DND-41 (cell line): Measurements from ENCODE around the gene SCAMP3.

ENCODE experiments used
- ATAC-seq: fragments of 200-7000 bp; cut with Tn5 transposase; 3 replicates; pipeline ENCODE4 v1.9.1; 2021; ENCODE audit warnings: low read depth; ENCODE audit not compliant: insufficient read depth
- DNase-seq: peaks from one replicate; pipeline ENCODE4 v3.0.0-alpha.2; 2020
- H2AFZ ChIP-seq: 2 replicates; pipeline ENCODE4 v1.6.0; 2012; ENCODE audit warnings: low read depth, low read length
- H3K27ac ChIP-seq: 2 replicates; pipeline ENCODE4 v1.5.1; 2012; ENCODE audit warnings: low read length, inconsistent platforms
- H3K27me3 ChIP-seq: fragments of 200-600 bp; sonication (generic); 2 replicates; pipeline ENCODE4 v1.6.0; 2012; ENCODE audit warnings: low read length, mild to moderate bottlenecking, inconsistent platforms; ENCODE audit not compliant: insufficient read depth, poor library complexity
- H3K36me3 ChIP-seq: 2 replicates; pipeline ENCODE4 v1.5.1; 2012; ENCODE audit warnings: low read length, inconsistent platforms; ENCODE audit not compliant: insufficient read depth
- H3K4me1 ChIP-seq: 2 replicates; pipeline ENCODE4 v1.5.1; 2012; ENCODE audit warnings: mild to moderate bottlenecking, low read length; ENCODE audit not compliant: insufficient read depth
- H3K4me2 ChIP-seq: 2 replicates; pipeline ENCODE4 v1.6.0; 2012; ENCODE audit warnings: mild to moderate bottlenecking, moderate library complexity, low read length, inconsistent platforms; ENCODE audit not compliant: insufficient read depth
- H3K4me3 ChIP-seq, 2 experiments: fragments of 200-600 bp in 1 of 2; shearing (Covaris generic) in 1 of 2; 2 replicates each; pipeline ENCODE4 v1.5.1; 2012 to 2016; ENCODE audit warnings: inconsistent platforms in 2 of 2, low read length in 2 of 2, mild to moderate bottlenecking in 2 of 2, low read depth in 1 of 2, moderate library complexity in 1 of 2
- H3K79me2 ChIP-seq: 2 replicates; pipeline ENCODE4 v1.6.0; 2012; ENCODE audit warnings: low read length, inconsistent platforms; ENCODE audit not compliant: insufficient read depth
- H3K9ac ChIP-seq: 2 replicates; pipeline ENCODE4 v1.6.0; 2012; ENCODE audit warnings: low read depth, mild to moderate bottlenecking, inconsistent platforms, low read length, moderate library complexity
- H3K9me3 ChIP-seq: 2 replicates; pipeline ENCODE4 v1.5.1; 2012; ENCODE audit warnings: low read length, moderate library complexity, mild to moderate bottlenecking, inconsistent platforms; ENCODE audit not compliant: insufficient read depth, severe bottlenecking
- H4K20me1 ChIP-seq: 2 replicates; pipeline ENCODE4 v1.6.0; 2012; ENCODE audit warnings: low read length; ENCODE audit not compliant: insufficient read depth
- EZH2 ChIP-seq: IDR thresholded peaks from 3 replicates; pipeline ENCODE4 v1.6.1; 2012; ENCODE audit warnings: borderline replicate concordance, low read depth, mild to moderate bottlenecking, moderate library complexity, low read length, inconsistent platforms; ENCODE audit not compliant: severe bottlenecking
- TF ChIP-seq, protein P1 (sequence below): IDR thresholded peaks from 2 replicates; pipeline ENCODE4 v1.5.1; 2012; ENCODE audit warnings: borderline replicate concordance, low read length, moderate library complexity, mild to moderate bottlenecking; ENCODE audit not compliant: poor library complexity, severe bottlenecking; ENCODE audit errors: extremely low read depth

SCAMP3 gene

DNA sequence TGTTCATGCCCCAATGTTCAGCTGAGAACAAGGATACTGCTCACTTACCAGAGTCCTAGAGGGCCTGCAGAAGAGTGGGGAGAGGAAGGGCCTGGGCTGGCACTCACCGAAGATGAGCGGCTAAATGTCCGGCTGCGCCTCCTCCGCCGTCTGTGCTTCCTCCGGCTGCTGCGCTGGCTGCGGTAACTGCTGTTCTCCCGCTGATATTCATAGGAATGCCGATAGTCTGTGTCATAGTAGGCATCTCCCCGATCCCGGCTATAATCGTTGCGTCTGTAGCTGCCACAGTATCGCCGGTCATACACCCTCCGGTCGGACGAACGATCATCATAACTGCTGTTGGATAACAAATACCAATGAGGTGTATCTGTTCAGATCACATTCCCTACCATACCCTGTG, 7.2 kb upstream of the SCAMP3 start:
- Histone ChIP-seq H4K20me1 (peaks cover 27% of the 10 kb centered on the region; the same call in 1 of the 2 replicates), H3K4me2 (no peak overlapping the region), H3K36me3 (peaks cover 72% of the 10 kb centered on the region), H3K9ac (no peak overlapping the region), H3K27ac (no peak overlapping the region), H2AFZ (no peak overlapping the region), H3K9me3 (no peaks in the 10 kb centered on the region), H3K4me3 (no peak overlapping the region), H3K79me2 (peaks cover 48% of the 10 kb centered on the region), H3K27me3 (no peaks in the 10 kb centered on the region), H3K4me1 (peaks cover 29% of the 10 kb centered on the region)
- no peak for ATAC-seq
- TF ChIP-seq, protein P1, sequence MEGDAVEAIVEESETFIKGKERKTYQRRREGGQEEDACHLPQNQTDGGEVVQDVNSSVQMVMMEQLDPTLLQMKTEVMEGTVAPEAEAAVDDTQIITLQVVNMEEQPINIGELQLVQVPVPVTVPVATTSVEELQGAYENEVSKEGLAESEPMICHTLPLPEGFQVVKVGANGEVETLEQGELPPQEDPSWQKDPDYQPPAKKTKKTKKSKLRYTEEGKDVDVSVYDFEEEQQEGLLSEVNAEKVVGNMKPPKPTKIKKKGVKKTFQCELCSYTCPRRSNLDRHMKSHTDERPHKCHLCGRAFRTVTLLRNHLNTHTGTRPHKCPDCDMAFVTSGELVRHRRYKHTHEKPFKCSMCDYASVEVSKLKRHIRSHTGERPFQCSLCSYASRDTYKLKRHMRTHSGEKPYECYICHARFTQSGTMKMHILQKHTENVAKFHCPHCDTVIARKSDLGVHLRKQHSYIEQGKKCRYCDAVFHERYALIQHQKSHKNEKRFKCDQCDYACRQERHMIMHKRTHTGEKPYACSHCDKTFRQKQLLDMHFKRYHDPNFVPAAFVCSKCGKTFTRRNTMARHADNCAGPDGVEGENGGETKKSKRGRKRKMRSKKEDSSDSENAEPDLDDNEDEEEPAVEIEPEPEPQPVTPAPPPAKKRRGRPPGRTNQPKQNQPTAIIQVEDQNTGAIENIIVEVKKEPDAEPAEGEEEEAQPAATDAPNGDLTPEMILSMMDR, result no peak
- no peak for DNase-seq

DNA sequence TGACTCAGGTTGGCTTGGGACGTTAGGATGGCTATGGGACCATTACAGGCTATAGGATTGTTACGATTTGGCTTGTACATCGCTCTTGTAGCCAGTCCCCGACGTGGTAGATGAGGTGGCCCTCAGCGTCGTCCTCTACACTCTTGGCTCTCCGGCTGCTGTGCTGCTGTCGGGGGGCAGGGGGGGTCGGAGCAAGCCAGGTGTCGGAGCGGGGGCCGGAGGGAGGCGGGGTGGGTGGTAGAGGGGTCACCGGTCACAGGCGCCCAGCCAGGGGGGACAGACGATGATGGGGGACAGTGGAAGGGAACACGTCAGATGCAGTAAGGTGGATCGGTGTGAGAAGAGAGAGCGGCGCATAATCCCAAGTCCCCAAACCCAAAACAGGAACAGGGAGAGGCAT, 6.5 kb upstream of the SCAMP3 start:
- Histone ChIP-seq H3K79me2 (peaks cover 44% of the 10 kb centered on the region), H2AFZ (no peak overlapping the region), H3K27ac (no peak overlapping the region), H3K4me1 (peaks cover 23% of the 10 kb centered on the region), H4K20me1 (peaks cover 27% of the 10 kb centered on the region; the same call in 1 of the 2 replicates), H3K4me2 (no peak overlapping the region), H3K4me3 (no peak overlapping the region), H3K9ac (no peak overlapping the region), H3K9me3 (no peaks in the 10 kb centered on the region), H3K27me3 (no peaks in the 10 kb centered on the region), H3K36me3 (peaks cover 79% of the 10 kb centered on the region)
- TF ChIP-seq, protein P1, result no peak
- no peak for TF ChIP-seq EZH2
- ATAC-seq (no peak), DNase-seq (no peak)

DNA sequence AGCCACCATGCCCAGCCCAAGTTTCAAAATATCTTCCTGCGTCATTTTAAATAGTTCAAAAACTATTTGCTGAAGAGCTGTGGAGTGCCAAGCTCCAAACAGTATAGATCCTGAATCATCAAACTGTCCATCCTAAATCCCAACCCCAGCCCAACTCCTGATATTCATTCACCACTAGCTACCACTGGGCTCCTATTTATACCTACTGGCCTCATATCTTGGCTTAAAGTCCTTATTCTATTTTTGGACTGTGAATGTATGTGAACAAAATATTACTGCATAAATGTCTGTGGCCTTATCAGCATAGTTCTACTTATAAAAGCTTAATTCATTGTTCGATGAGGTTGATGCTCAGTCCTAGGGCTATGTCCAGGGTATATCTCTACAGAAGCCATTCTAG, 5.2 kb upstream of the SCAMP3 start:
- ATAC-seq (no peak), DNase-seq (no peak)
- Histone ChIP-seq H2AFZ (no peak overlapping the region), H3K4me3 (no peak overlapping the region), H3K9ac (no peak overlapping the region), H3K4me2 (no peak overlapping the region), H3K9me3 (no peaks in the 10 kb centered on the region), H3K36me3 (peaks cover 89% of the 10 kb centered on the region), H3K27me3 (no peaks in the 10 kb centered on the region), H3K27ac (no peak overlapping the region), H3K4me1 (peaks cover 26% of the 10 kb centered on the region), H3K79me2 (peaks cover 33% of the 10 kb centered on the region), H4K20me1 (peaks cover 23% of the 10 kb centered on the region; the same call in 1 of the 2 replicates)
- TF ChIP-seq, protein P1, result no peak

DNA sequence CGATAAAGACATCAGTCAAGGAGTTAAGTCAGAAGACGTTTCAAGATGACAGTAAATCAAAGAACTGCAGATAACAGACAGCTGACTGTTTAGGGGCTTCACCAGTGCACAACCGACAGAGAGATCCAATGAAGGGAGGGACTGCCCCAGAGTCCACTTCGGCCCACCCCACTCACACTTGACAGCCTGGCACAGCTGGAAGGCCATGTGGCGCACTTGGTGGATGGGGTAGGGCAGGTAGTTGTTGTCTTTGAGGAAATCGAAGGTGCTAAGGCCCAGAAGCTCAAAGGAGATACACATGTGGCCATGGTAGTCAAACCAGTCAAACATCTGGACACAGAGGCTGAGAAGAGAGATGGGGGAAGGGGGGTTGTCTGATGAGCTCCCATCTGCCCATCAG, 4.4 kb upstream of the SCAMP3 start:
- TF ChIP-seq, protein P1, result no peak
- no peak for TF ChIP-seq EZH2
- Histone ChIP-seq H3K4me1 (peaks cover 22% of the 10 kb centered on the region), H3K79me2 (peaks cover 31% of the 10 kb centered on the region), H3K27me3 (no peaks in the 10 kb centered on the region), H4K20me1 (peaks cover 18% of the 10 kb centered on the region; the same call in 1 of the 2 replicates), H3K36me3 (peaks cover 86% of the 10 kb centered on the region), H3K4me2 (no peak overlapping the region), H2AFZ (no peak overlapping the region), H3K9me3 (no peaks in the 10 kb centered on the region), H3K9ac (no peak overlapping the region), H3K4me3 (no peak overlapping the region), H3K27ac (no peak overlapping the region)
- DNase-seq (no peak), ATAC-seq (no peak)
